ENCODE data around the gene LRRC28. TPM values are rescaled to one million over a fixed set of nuclear protein-coding genes. Genes with fewer than 3 reads are reported as not detected.

Gene LRRC28
- total and polyA plus RNA-seq, 2 of the 4 experiments (the other 2 are of a cell fraction): 12.7 to 21.1 TPM

DNA sequence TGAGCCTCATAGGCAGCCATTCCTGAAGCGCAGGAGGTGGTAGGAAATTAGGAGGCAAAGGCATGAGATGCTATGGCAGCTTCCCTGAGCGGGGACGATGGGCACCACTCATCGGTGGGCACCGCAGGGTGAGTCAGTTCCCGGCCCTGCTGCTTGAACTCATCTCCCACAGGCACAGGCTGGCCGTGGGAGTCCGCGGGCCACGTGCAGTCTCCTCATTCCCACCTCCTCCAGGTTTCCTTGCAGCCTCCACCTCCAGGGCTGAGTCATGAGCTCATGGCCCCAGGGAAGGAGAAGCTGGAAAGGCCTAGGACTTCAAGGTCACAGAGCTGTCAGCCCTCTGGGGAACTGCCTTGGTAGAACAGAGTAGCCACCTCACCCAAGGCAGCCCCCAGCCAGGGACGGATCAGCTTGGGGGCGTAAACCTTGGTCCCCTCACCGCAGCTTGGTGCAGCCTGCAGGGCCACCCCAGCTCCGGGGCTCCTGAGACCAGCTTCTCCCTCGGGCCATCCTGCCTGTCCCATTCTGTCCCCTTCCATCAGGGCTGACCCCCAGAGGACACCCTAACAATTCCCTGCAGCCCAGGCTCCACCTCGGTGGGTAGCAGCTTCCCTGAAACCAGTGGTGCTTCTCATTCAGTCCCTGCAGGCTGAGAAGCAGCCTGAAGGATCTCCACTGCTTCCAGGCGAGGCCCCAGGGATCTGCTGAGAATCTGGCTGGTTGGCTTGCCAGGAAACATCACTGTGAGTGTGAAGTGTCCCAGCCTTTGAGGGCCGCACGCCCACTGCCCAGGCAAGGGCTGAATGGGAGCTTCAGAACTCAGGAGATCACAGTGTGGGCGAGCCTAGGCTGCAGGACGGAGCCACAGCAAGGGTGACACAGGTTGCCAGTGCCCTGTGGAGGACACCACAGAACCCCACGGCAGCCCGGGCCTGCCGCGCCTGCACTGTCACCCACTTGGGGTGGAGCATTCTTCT is 163.8 kb downstream of the LRRC28 start:
- WGBS, 2 experiments (ENCODE audit: extremely low coverage in 2 of 2, insufficient read length in 1 of 2): 81% methylated on average over 9 of the region's 25 CpGs; no CpG with 5 or more reads in 1 of the 2 experiments
- ChIA-PET CTCF (no interaction called here), POLR2A (ENCODE audit: unreplicated experiment) (interaction anchor here (0.6 kb wide), 1 partner anchor 40 kb away, joined by 3 read pairs; no protein-coding TSS in a partner anchor)
- TF ChIP-seq, protein P1, sequence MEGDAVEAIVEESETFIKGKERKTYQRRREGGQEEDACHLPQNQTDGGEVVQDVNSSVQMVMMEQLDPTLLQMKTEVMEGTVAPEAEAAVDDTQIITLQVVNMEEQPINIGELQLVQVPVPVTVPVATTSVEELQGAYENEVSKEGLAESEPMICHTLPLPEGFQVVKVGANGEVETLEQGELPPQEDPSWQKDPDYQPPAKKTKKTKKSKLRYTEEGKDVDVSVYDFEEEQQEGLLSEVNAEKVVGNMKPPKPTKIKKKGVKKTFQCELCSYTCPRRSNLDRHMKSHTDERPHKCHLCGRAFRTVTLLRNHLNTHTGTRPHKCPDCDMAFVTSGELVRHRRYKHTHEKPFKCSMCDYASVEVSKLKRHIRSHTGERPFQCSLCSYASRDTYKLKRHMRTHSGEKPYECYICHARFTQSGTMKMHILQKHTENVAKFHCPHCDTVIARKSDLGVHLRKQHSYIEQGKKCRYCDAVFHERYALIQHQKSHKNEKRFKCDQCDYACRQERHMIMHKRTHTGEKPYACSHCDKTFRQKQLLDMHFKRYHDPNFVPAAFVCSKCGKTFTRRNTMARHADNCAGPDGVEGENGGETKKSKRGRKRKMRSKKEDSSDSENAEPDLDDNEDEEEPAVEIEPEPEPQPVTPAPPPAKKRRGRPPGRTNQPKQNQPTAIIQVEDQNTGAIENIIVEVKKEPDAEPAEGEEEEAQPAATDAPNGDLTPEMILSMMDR (conservative IDR thresholded peaks at IDR 0.05; ENCODE audit: low read depth, low read length): no peak
- no peak for TF ChIP-seq SMC3 (IDR thresholded peaks at IDR 0.05; ENCODE audit: low read depth, low read length)
- TF ChIP-seq POLR2A (IDR thresholded peaks at IDR 0.05; ENCODE audit: low read depth, low read length): no peak
- TF ChIP-seq, protein P2, sequence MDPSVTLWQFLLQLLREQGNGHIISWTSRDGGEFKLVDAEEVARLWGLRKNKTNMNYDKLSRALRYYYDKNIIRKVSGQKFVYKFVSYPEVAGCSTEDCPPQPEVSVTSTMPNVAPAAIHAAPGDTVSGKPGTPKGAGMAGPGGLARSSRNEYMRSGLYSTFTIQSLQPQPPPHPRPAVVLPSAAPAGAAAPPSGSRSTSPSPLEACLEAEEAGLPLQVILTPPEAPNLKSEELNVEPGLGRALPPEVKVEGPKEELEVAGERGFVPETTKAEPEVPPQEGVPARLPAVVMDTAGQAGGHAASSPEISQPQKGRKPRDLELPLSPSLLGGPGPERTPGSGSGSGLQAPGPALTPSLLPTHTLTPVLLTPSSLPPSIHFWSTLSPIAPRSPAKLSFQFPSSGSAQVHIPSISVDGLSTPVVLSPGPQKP (IDR thresholded peaks at IDR 0.05; ENCODE audit: borderline replicate concordance, low read depth, low read length): no peak
- no peak for TF ChIP-seq RFX5 (IDR thresholded peaks at IDR 0.05; ENCODE audit: low read depth, low read length)
- no peak for TF ChIP-seq RAD21 (IDR thresholded peaks at IDR 0.05; ENCODE audit: low read length)
- no peak for TF ChIP-seq FOS (IDR thresholded peaks at IDR 0.05; ENCODE audit: low read depth, low read length)
- TF ChIP-seq MXI1 (IDR thresholded peaks at IDR 0.05; ENCODE audit: borderline replicate concordance, low read depth, low read length): no peak
- TF ChIP-seq BHLHE40 (IDR thresholded peaks at IDR 0.05; ENCODE audit: low read depth, low read length): no peak
- TF ChIP-seq NFE2L2 (IDR thresholded peaks at IDR 0.05; ENCODE audit: low read depth, low read length): no peak
- TF ChIP-seq MAZ (IDR thresholded peaks at IDR 0.05; ENCODE audit: borderline replicate concordance, low read depth, low read length): no peak
- TF ChIP-seq CHD1 (IDR thresholded peaks at IDR 0.05; ENCODE audit: low read depth, low read length): no peak
- TF ChIP-seq, protein P3, sequence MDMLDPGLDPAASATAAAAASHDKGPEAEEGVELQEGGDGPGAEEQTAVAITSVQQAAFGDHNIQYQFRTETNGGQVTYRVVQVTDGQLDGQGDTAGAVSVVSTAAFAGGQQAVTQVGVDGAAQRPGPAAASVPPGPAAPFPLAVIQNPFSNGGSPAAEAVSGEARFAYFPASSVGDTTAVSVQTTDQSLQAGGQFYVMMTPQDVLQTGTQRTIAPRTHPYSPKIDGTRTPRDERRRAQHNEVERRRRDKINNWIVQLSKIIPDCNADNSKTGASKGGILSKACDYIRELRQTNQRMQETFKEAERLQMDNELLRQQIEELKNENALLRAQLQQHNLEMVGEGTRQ (IDR thresholded peaks at IDR 0.05; ENCODE audit: low read depth, low read length): no peak
- TF ChIP-seq MAFK (IDR thresholded peaks at IDR 0.05; ENCODE audit: low read depth, low read length): no peak
- in situ Hi-C loops (cut with MboI; ENCODE audit: low sequenced_read_pairs) (no loop called here), dilution Hi-C loops (cut with HindIII; ENCODE audit: low sequenced_read_pairs, unreplicated experiment) (no loop called here), intact Hi-C loops (cut with micrococcal nuclease) (no loop called here)
- ATAC-seq (ENCODE audit: low read depth) (no peak; the same call in 1 of the 2 replicates), DNase-seq (no peak)
- Histone ChIP-seq H3K79me1 (ENCODE audit: low read depth in 1 of 2, low read length in 2 of 2) (no peaks in the 10 kb centered on the region), H4K8ac (ENCODE audit: low read depth in 2 of 2, low read length in 2 of 2) (no peak overlapping the region), H3K56ac (ENCODE audit: extremely low read depth, insufficient read depth, low read length) (no peak overlapping the region), H2AK5ac (ENCODE audit: low read depth, low read length) (no peak overlapping the region), H3K4ac (ENCODE audit: low read depth, low read length) (no peak overlapping the region), H2BK20ac (ENCODE audit: low read depth, low read length) (no peak overlapping the region), H2BK5ac (ENCODE audit: low read depth, low read length, poor library complexity, severe bottlenecking) (no peak overlapping the region), H3K9ac (ENCODE audit: low read depth, low read length) (no peak overlapping the region), H3K27ac (ENCODE audit: insufficient read depth, low read length) (no peak overlapping the region), H3K9me1 (ENCODE audit: insufficient read depth, low read length) (0 out of 2 replicates have a peak, but pooled peaks cover 3% of the 10 kb centered on the region), H4K91ac (ENCODE audit: insufficient read depth, low read depth, low read length) (no peak overlapping the region), H4K5ac (ENCODE audit: low read depth, low read length) (no peak overlapping the region), H3K14ac (replicated peaks; ENCODE audit: low read depth, low read length) (no peak overlapping the region), H3K4me1 (ENCODE audit: control insufficient read depth, insufficient read depth, low read length) (no peaks in the 10 kb centered on the region; the same call in 1 of the 2 replicates), H3K9me3 (ENCODE audit: control insufficient read depth, insufficient read depth, low read length) (no peaks in the 10 kb centered on the region), H2BK120ac (ENCODE audit: low read depth, low read length) (no peak overlapping the region), H2AFZ (replicated peaks; ENCODE audit: low read length, poor library complexity) (no peak overlapping the region), H3K4me3 (ENCODE audit: insufficient read depth, low read depth, low read length) (no peak overlapping the region), H3K4me2 (ENCODE audit: low read depth, low read length) (no peak overlapping the region), H3K27me3 (ENCODE audit: control insufficient read depth, insufficient read depth, low read length) (no peaks in the 10 kb centered on the region), H2BK15ac (ENCODE audit: low read depth, low read length) (no peak overlapping the region), H3K18ac (ENCODE audit: low read depth, low read length) (no peak overlapping the region), H2AK9ac (replicated peaks; ENCODE audit: low read depth, low read length, poor library complexity) (no peak overlapping the region), H4K20me1 (ENCODE audit: insufficient read depth, low read length) (no peaks in the 10 kb centered on the region), H3K36me3 (ENCODE audit: control insufficient read depth, insufficient read depth, low read length) (no peaks in the 10 kb centered on the region), H3K23ac (ENCODE audit: low read depth, low read length) (no peak overlapping the region)
- BruUV-seq (replicated peaks): no TSS peak
